Peyer's patch (tissue), 4 donors: Measurements from ENCODE around the gene SLC35F5. TPM values are rescaled to one million over a fixed set of nuclear protein-coding genes. Genes with fewer than 3 reads are reported as not detected.
"Not testable (repeated sequence)": the region's sequence is repeated elsewhere in the genome, so short reads cannot be mapped to it uniquely, and the experiment has no call there.

ENCODE experiments used
- DNase-seq, 3 donors: peaks; one replicate each; pipeline ENCODE4 v3.0.0-alpha.2; 2017 to 2019
- H3K27ac ChIP-seq, 4 donors: fragments of 200-600 bp; sonication (generic); one replicate each; pipeline ENCODE4 v1.5.1; 2016 to 2019
- H3K27me3 ChIP-seq, 2 donors: fragments of 200-600 bp; sonication (generic); one replicate each; pipeline ENCODE4 v1.5.1; 2019
- H3K36me3 ChIP-seq, 3 donors: fragments of 200-600 bp; sonication (generic); one replicate each; pipeline ENCODE4 v1.5.1; 2016 to 2019
- H3K4me1 ChIP-seq, 4 donors: fragments of 200-600 bp; sonication (generic); one replicate each; pipeline ENCODE4 v1.5.1; 2016 to 2019
- H3K4me3 ChIP-seq, 4 donors: fragments of 200-600 bp; sonication (generic); 1 replicate in 3 of 4; 2 replicates in 1 of 4; pipeline ENCODE4 v1.5.1; 2016 to 2019; ENCODE audit warnings: mild to moderate bottlenecking in 1 of 4
- H3K9me3 ChIP-seq, 4 donors: fragments of 200-600 bp; sonication (generic); one replicate each; pipeline ENCODE4 v1.5.1; 2016 to 2019; ENCODE audit warnings: mild to moderate bottlenecking in 1 of 4
- CTCF ChIP-seq, 6 experiments: fragments of 450-650 bp in 4 of 6; fragments of 200-600 bp in 2 of 6; sonication (generic) in 1 of 6; IDR thresholded peaks; one replicate each; pipeline ENCODE4 v1.5.1; 2017 to 2019; ENCODE audit warnings: antibody characterized with exemption in 6 of 6, mild to moderate bottlenecking in 3 of 6, moderate library complexity in 1 of 6
- POLR2A ChIP-seq, 2 donors: fragments of 450-650 bp; IDR thresholded peaks; one replicate each; pipeline ENCODE4 v1.5.1; 2017; ENCODE audit warnings: antibody characterized with exemption in 2 of 2, mild to moderate bottlenecking in 2 of 2, moderate library complexity in 2 of 2
- total RNA-seq, 4 donors: library from RNA; depleted of rRNA; stranded (reverse); fragments of >200 nt; gene quantifications; one replicate each; pipeline ENCODE4 v1.1.0, GENCODE V29; 2016

The SLC35F5 gene
- total RNA-seq, 4 donors from 2014 or later: 49.5 to 211 (median 153) TPM

DNA sequence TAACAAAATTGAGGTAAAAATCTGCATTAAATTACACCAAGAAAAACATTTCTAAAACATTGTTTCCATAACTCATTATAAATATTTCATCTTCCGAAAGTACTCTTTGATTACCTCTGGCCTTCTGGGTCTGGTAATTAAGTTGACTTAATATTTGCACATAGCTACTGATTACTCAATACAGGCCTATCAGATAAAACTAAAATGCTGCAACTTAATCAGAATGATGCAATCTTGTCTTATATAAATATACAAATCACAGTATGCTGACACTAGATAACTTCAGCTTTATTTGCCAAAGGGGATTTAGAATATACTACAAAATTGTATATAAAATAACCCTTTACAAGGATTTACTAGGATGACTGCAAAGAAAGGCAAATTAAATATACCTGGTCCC lies 49.3 kb downstream of the SLC35F5 start:
- Histone ChIP-seq H3K36me3 (peaks cover 0 to 12% (median 0%) of the 10 kb centered on the region in 3 donors), H3K4me1 (no peaks in the 10 kb centered on the region)

DNA sequence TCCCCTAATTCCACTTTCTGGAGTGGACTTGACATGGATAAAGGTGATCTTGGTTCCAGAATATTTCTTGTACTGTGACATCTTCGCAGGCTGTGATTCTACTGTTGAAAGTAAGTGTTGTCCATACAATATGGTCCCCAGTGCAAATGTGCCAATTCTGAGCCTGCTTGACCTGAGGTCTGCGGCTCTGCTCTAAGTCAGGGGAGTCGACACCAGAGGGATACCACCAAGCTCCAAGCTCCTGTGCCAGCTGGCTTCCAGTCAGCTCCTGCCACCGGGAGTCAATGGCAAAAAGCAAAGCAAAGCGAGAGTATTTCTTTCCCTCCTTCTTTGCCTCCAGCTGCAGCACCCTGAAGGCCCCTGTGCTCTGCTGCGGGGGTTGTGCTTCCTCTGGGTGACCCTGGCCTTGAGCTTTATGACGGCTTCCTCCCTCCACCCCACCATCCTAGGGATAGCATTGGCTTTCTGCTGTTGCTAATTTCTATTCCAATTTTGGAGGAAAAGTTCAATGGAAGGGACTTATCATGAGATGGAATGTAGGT lies 50.4 kb downstream of the SLC35F5 start:
- no peak overlapping the region for H3K27ac ChIP-seq
- no peak overlapping the region for H3K4me3 ChIP-seq

More for the DNA sequence above, 49.3 kb downstream of the SLC35F5 start:
- Histone ChIP-seq H3K27ac (no peak overlapping the region), H3K4me3 (no peak overlapping the region), H3K9me3 (no peaks in the 10 kb centered on the region), H3K27me3 (no peaks in the 10 kb centered on the region)
- no peak for DNase-seq
- TF ChIP-seq CTCF (IDR thresholded peaks at IDR 0.05): no peak
- no peak for TF ChIP-seq POLR2A (IDR thresholded peaks at IDR 0.05)

DNA sequence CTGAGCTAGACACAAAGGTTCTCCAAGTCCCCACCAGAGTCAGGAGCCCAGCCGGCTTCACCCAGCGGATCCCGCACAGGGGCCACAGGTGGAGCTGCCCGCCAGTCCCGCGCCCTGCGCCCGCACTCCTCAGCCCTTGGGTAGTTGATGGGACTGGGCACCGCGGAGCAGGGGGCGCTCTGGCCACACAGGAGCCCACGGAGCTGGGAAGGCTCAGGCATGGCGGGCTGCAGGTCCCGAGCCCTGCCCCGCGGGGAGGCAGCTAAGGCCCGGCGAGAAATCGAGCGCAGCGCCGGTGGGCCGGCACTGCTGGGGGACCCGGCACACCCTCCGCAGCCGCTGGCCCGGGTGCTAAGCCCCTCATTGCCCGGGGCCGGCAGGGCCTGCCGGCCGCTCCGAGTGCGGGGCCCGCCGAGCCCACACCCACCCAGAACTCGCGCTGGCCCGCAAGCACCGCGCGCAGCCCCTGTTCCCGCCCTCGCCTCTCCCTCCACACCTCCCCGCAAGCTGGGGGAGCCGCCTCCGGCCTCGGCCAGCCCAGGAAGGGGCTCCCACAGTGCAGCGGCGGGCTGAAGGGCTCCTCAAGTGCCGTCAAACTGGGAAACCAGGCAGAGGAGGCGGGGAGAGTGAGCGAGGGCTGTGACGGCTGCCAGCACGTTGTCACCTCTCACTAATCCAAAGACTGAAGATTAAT lies 52.0 kb downstream of the SLC35F5 start:
- H3K36me3 ChIP-seq, H3K9me3 ChIP-seq, H3K27me3 ChIP-seq, DNase-seq, H3K4me1 ChIP-seq, H3K4me3 ChIP-seq, H3K27ac ChIP-seq: not testable (repeated sequence)

More for the DNA sequence above, 50.4 kb downstream of the SLC35F5 start:
- DNase-seq: no peak
- H3K36me3 ChIP-seq: peaks cover 0 to 8% (median 0%) of the 10 kb centered on the region in 3 donors
- no peaks in the 10 kb centered on the region for H3K9me3 ChIP-seq
- no peaks in the 10 kb centered on the region for H3K27me3 ChIP-seq
- TF ChIP-seq POLR2A (IDR thresholded peaks at IDR 0.05): no peak
- TF ChIP-seq CTCF (IDR thresholded peaks at IDR 0.05): no peak
- H3K4me1 ChIP-seq: no peaks in the 10 kb centered on the region

DNA sequence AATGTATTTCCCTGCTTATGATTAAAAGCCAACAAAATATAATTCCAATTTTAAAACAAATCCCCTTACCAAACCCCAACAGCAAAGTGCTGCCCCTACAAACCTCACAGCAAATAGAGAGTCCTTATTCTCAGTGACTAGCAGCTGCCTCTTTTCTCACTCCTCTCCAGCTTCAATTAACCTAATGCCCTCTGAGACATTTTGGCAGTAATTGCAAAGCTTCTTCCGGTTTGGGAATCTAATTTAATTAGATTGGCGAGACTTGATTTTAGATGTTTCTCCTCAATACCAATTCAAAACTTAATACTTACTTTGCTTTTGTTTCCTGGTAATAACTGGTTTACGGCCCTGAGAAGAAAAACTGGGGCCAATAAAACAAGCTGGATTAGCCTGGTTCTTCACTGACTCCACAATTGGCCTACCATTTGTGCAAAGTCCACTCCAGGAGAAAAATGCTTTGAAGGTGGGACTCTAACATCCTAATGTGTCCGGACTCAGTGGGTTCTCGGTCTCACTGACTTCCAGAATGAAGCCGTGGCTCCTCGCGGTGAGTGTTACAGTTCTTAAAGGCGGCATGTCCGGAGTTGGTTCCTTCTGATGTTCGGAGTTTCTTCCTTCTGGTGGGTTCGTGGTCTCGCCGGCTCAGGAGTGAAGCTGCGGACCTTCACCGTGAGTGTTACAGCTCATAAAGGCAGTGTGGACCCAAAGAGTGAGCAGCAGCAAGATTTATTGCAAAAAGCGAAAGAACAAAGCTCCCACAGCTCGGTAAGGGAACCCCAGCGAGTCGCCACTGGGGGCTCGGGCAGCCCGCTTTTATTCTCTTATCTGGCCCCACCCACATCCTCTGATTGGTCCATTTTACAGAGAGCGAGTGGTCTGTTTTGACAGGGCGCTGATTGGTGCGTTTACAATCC lies 52.8 kb downstream of the SLC35F5 start:
- Histone ChIP-seq H3K36me3 (peaks cover 0 to 8% (median 0%) of the 10 kb centered on the region in 3 donors), H3K4me3 (peak overlapping the region in 2 of 4 donors; percentile 22 to 33), H3K27ac (peak overlapping the region in 3 of 4 donors; percentile 20 to 70 (median 40)), H3K9me3 (no peaks in the 10 kb centered on the region), H3K27me3 (no peaks in the 10 kb centered on the region), H3K4me1 (no peaks in the 10 kb centered on the region)
- TF ChIP-seq CTCF (IDR thresholded peaks at IDR 0.05): no peak
- TF ChIP-seq POLR2A (IDR thresholded peaks at IDR 0.05): peak in 1 of 2 donors; percentile 26
- no peak for DNase-seq

DNA sequence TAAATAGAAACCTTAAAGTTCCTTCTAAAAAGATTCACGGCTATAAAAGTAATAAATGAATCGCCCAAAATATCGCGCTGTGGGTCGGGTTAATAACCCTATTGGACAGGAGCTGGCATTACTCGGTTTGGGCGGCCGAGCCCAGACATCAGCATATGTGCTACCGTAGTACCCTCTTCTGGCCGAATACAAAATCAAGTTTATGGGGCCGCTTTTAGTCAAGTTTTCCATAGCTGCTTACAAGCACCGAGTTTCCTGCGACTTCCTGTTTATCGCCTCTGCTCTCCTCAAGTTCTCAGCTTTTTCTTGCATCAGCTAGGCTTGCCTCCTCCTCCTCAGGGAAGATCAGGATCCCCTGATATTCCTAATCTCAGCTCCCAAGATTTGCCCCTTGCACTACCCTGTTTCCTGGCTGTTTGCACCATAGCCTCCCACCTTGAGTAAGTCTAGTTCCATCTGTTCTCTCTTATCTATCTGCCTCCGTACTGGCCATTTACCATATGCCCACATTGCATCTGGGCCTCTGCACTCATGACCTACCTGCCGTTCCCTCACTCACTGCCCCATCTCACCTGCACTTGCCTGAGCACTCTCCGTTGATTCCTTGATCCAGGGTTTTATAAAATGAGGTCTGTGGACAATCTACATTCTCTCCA lies 56.1 kb downstream of the SLC35F5 start:
- peak in 2 of 3 donors; percentile 76 to 77 for DNase-seq
- H3K4me1 ChIP-seq: no peaks in the 10 kb centered on the region
- H3K27ac ChIP-seq: no peak overlapping the region
- no peak overlapping the region for H3K4me3 ChIP-seq
- TF ChIP-seq CTCF (IDR thresholded peaks at IDR 0.05): peak; percentile 25 to 50 (median 38)
- no peak for TF ChIP-seq POLR2A (IDR thresholded peaks at IDR 0.05)
- peaks cover 0 to 8% (median 0%) of the 10 kb centered on the region in 3 donors for H3K36me3 ChIP-seq
- no peaks in the 10 kb centered on the region for H3K9me3 ChIP-seq
- H3K27me3 ChIP-seq: no peaks in the 10 kb centered on the region
